Measurements from ENCODE around the gene COLEC12.

Gene COLEC12

GRCh38 chr18:363301-364085 is 137.0 kb downstream of the COLEC12 start:
- Histone ChIP-seq H3K36me3 (ENCODE audit: insufficient read depth, low read length) (no peaks in the 10 kb centered on the region), H4K20me1 (ENCODE audit: insufficient read depth, low read length, poor library complexity, severe bottlenecking) (no peaks in the 10 kb centered on the region), H3K27me3 (ENCODE audit: insufficient read depth, low read length, poor library complexity, severe bottlenecking) (no peaks in the 10 kb centered on the region), H3K9me3 (ENCODE audit: insufficient read depth, low read depth, low read length) (peaks cover 4% of the 10 kb centered on the region; the same call in 1 of the 2 replicates), H3K4me3 (ENCODE audit: low read length, poor library complexity, severe bottlenecking) (no peak overlapping the region), H3K4me2 (ENCODE audit: low read depth, low read length, poor library complexity, severe bottlenecking) (no peak overlapping the region), H2AFZ (ENCODE audit: low read length) (no peak overlapping the region), H3K9ac (ENCODE audit: low read depth, low read length, poor library complexity, severe bottlenecking) (no peak overlapping the region), H3F3A (ENCODE audit: low read depth) (no peaks in the 10 kb centered on the region), H3K79me2 (ENCODE audit: insufficient read depth, low read length) (no peaks in the 10 kb centered on the region), H3K9me2 (replicated peaks; ENCODE audit: low read depth, low read length) (no peaks in the 10 kb centered on the region), H3K4me1 (ENCODE audit: insufficient read depth, low read length, poor library complexity, severe bottlenecking) (no peaks in the 10 kb centered on the region)
- TF ChIP-seq CTCF (conservative IDR thresholded peaks at IDR 0.05; ENCODE audit: low read length) (no peak), EZH2phosphoT487 (IDR thresholded peaks at IDR 0.05; ENCODE audit: borderline replicate concordance) (no peak)

DNA sequence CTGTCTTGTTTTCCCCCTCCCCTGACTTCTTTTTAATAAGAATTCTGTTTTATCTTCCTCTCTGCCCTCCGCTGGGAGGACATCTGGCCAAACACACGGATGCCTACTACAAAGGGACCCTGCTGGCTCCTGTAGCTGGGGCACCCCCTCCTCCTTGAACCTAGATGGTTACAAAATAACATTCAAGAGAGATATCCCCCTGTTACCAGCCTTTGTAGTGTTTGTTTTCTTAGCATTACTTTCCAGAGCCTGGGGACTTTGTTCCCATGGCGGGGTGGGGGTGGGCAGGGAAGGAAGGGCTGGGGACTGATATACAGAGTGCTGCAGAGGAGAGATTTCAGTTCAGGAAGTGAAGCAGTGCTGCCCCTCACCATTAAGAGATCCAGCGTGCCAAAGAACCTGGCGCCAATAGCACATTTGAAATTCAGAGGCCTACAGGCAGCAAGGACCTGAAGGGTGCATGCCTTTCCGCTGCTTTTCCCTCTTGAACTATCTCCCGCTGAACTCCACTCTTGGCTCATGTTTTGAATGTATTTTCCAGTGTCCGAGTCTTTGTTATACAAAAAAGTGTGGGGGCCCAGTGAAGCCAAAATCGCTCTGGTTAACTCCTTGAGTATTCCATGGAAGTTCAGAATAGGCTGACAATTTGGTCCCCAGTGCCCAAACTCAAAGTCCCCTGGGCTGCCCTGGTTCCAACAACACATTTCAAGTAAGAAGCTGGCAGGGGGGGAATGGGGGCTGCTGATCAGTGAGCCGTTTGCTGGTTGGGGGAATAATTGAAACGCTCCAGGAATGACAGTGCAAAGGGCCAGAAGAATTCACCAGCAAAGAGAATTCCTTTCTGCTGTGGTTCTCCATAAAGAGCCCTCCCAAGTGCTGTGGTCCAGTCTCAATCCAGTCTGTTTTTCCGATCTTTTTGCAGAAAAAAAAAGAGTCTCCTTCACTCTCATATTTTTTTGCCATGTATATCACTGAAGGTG is 137.9 kb downstream of the COLEC12 start:
- Histone ChIP-seq H3F3A (ENCODE audit: low read depth) (no peaks in the 10 kb centered on the region), H3K9ac (ENCODE audit: low read depth, low read length, poor library complexity, severe bottlenecking) (no peak overlapping the region), H3K4me3 (ENCODE audit: low read length, poor library complexity, severe bottlenecking) (no peak overlapping the region), H3K4me1 (ENCODE audit: insufficient read depth, low read length, poor library complexity, severe bottlenecking) (no peaks in the 10 kb centered on the region), H3K79me2 (ENCODE audit: insufficient read depth, low read length) (no peaks in the 10 kb centered on the region), H2AFZ (ENCODE audit: low read length) (no peak overlapping the region), H3K9me3 (ENCODE audit: insufficient read depth, low read depth, low read length) (peaks cover 4% of the 10 kb centered on the region; the same call in 1 of the 2 replicates), H3K4me2 (ENCODE audit: low read depth, low read length, poor library complexity, severe bottlenecking) (no peak overlapping the region), H3K9me2 (replicated peaks; ENCODE audit: low read depth, low read length) (no peaks in the 10 kb centered on the region), H4K20me1 (ENCODE audit: insufficient read depth, low read length, poor library complexity, severe bottlenecking) (no peaks in the 10 kb centered on the region), H3K36me3 (ENCODE audit: insufficient read depth, low read length) (no peaks in the 10 kb centered on the region), H3K27me3 (ENCODE audit: insufficient read depth, low read length, poor library complexity, severe bottlenecking) (no peaks in the 10 kb centered on the region)
- no peak for TF ChIP-seq EZH2phosphoT487 (IDR thresholded peaks at IDR 0.05; ENCODE audit: borderline replicate concordance)
- TF ChIP-seq CTCF (conservative IDR thresholded peaks at IDR 0.05; ENCODE audit: low read length), result no peak

GRCh38 chr18:361941-362310 is 138.6 kb downstream of the COLEC12 start:
- Histone ChIP-seq H4K20me1 (ENCODE audit: insufficient read depth, low read length, poor library complexity, severe bottlenecking) (no peaks in the 10 kb centered on the region), H3K9ac (ENCODE audit: low read depth, low read length, poor library complexity, severe bottlenecking) (no peak overlapping the region), H3K79me2 (ENCODE audit: insufficient read depth, low read length) (no peaks in the 10 kb centered on the region), H3K36me3 (ENCODE audit: insufficient read depth, low read length) (no peaks in the 10 kb centered on the region), H3F3A (ENCODE audit: low read depth) (no peaks in the 10 kb centered on the region), H3K4me2 (ENCODE audit: low read depth, low read length, poor library complexity, severe bottlenecking) (no peak overlapping the region), H3K27me3 (ENCODE audit: insufficient read depth, low read length, poor library complexity, severe bottlenecking) (no peaks in the 10 kb centered on the region), H3K9me2 (replicated peaks; ENCODE audit: low read depth, low read length) (no peaks in the 10 kb centered on the region), H3K4me1 (ENCODE audit: insufficient read depth, low read length, poor library complexity, severe bottlenecking) (no peaks in the 10 kb centered on the region), H3K9me3 (ENCODE audit: insufficient read depth, low read depth, low read length) (peaks cover 4% of the 10 kb centered on the region; the same call in 1 of the 2 replicates), H2AFZ (ENCODE audit: low read length) (no peak overlapping the region), H3K4me3 (ENCODE audit: low read length, poor library complexity, severe bottlenecking) (no peak overlapping the region)
- TF ChIP-seq CTCF (conservative IDR thresholded peaks at IDR 0.05; ENCODE audit: low read length), result no peak
- no peak for TF ChIP-seq EZH2phosphoT487 (IDR thresholded peaks at IDR 0.05; ENCODE audit: borderline replicate concordance)
